GM12875 (cell line): ENCODE results near the gene PTPRD.

Experiments used
- H3K4me3 ChIP-seq: one replicate; pipeline ENCODE4 v1.5.1; 2011; ENCODE audit warnings: low read depth, low read length, control low read depth
- CTCF ChIP-seq: IDR thresholded peaks from 2 replicates; pipeline ENCODE4 v1.5.1; 2011; ENCODE audit warnings: low read depth, mild to moderate bottlenecking, control low read depth, inconsistent platforms, low read length, moderate library complexity, borderline replicate concordance; ENCODE audit not compliant: insufficient read depth

PTPRD gene

GRCh38 chr9:8655071-8655470, 1957.7 kb downstream of the PTPRD start:
- H3K4me3 ChIP-seq, result no peak overlapping the region
- no peak for TF ChIP-seq CTCF

DNA sequence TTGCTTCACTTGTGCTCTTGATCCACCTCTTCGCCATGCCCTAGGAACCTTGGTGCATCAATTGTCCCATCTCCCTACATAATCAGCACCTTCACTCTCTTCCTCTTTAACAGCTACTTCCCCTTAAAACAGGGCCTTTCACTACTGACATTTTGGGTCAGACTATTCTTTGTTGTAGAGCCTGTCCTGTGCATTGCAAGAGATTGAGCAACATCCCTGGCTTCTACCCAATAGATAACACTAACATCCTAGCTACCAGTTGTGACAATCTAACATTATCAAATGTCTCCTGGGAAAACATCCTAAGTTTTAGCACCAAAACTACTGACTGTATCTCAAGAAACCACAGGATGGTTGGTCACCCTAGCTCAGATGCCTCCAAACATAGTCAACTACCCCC, 1958.9 kb downstream of the PTPRD start:
- H3K4me3 ChIP-seq, result no peak overlapping the region
- no peak for TF ChIP-seq CTCF

GRCh38 chr9:8653111-8653510, 1959.7 kb downstream of the PTPRD start:
- H3K4me3 ChIP-seq, result no peak overlapping the region
- TF ChIP-seq CTCF, result no peak

DNA sequence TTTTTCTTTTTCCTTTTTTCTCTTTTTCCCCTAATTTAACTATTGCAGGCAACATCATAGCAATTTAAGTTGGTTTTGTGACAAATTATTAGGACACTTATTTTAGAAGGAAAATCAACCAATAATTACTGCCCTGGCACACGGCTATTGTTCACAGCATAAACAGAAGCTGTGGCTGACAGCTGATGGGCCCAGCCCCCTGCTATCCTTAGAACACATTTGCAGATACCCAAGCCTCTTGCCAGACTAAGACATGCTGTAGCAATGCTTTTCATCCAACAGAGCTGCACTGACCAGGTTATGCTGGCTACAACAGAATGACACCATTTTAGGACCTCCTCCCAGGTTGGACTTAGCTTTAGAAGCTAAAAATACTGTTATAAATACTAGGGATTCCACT, 1960.5 kb downstream of the PTPRD start:
- TF ChIP-seq CTCF, result no peak
- H3K4me3 ChIP-seq, result no peak overlapping the region

GRCh38 chr9:8651846-8652215, 1961.0 kb downstream of the PTPRD start:
- no peak for TF ChIP-seq CTCF
- H3K4me3 ChIP-seq, result no peak overlapping the region

- no peak overlapping the region for H3K4me3 ChIP-seq
- no peak for TF ChIP-seq CTCF
Measured at GRCh38 chr9:8651070-8651845, 1961.5 kb downstream of the PTPRD start.

DNA sequence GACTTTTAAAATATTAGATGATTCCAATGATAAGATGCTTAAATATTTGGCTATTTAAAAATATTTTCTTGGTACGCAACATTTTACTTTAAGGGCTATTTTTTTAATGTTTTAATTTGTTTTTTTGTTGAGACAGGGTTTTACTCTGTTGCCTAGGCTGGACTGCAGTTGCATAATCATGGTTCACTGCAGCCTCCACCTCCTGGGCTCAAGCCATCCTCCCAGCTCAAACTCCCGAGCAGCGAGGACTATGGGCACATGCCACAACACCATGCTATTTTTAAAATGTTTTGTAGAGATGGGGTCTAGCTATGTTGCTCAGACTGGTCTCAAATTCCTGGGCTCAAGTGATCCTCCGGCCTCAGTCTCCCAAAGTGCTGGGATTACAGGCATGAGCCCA, 1963.0 kb downstream of the PTPRD start:
- H3K4me3 ChIP-seq, result no peak overlapping the region
- no peak for TF ChIP-seq CTCF
